NCI-H748 (cell line): ENCODE measurements around the gene NRF1.

Experiments used
- DNase-seq: peaks from one replicate; lab custom pipeline; 2025; ENCODE audit not compliant: unreplicated experiment; lab: John Stamatoyannopoulos, UW

NRF1 gene

DNA sequence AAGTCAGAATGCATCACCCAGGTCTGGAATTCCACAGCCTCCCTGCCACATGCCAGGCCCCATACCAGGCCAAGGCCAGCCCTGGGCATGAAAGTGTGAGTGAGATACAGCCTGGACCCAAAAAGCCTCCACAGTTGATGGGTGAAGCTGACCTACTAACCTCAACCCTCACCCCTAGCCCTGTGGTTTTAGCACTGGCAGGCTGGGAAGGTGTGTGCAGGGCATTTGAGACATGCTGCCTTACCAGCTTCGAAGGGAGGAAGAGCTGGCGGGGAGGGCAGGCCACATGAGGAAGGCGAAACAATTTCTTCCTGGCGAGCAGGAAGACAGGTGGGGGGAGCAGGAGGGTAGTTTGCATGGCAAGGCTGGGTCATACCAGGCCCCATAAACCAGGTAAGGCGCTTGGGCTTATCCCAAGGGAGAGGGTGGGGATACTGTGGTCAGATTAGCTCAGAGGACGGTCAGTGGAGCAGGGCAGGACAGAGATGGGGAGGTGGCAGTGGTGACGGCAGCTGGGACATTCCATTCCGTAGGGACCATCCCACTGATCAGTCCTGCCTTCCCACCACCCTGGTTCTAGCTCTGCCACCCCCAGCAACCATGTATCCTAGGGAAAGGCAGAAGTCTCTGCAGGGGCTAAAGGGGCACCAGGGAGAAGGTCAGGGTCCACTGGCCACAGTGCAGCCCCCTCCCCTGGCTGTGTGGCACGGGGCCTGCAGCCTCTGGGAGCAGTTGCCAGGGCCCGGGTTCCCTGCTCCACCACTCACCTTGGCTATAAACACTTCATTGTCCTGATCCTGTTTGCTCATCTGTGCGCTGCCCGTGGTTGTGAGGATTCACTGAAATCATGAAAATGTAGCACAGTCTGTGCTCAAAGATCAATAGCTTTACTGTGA is 155.8 kb downstream of the NRF1 start:
- DNase-seq: no peak

DNA sequence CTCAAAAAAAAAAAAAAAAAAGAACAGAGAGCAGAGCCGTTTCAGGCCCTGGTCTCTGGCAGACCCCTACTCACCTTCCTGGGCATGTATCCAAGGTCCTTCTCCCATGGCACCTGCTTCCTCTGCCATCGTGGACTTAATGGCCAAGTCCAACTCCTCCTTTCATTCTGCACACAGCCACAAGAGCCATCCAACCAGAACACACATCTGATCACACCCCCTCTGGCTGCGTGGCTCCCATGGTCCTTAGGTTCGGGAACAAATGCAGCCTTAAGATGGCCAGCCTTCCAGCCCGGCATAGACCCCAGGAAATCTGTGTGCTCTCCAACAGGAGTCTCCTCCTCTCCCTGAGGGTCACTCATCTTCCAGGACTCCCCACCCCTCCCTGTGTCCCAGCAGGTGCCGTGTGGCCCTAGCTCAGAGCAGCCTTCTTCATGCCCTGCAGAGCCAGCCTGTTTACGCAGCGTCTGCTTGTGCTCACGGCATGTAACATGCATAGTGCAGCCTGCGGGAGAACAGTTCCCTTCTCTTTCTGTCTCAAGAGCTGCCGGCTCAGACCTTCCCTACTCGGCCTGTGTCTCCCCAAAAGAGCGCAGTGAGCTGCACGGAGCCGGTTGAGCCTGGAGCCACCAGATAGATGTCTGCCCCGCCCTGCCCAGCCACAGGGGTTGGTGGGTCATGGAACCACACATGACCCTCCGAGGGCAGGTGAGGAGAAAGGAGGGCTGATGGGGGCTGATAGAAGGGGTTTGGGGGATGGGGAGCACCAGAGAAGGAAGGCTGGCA is 157.3 kb downstream of the NRF1 start:
- DNase-seq: no peak

- no peak for DNase-seq
Observed at GRCh38 chr7:129769400-129769774, 157.9 kb downstream of the NRF1 start.

DNA sequence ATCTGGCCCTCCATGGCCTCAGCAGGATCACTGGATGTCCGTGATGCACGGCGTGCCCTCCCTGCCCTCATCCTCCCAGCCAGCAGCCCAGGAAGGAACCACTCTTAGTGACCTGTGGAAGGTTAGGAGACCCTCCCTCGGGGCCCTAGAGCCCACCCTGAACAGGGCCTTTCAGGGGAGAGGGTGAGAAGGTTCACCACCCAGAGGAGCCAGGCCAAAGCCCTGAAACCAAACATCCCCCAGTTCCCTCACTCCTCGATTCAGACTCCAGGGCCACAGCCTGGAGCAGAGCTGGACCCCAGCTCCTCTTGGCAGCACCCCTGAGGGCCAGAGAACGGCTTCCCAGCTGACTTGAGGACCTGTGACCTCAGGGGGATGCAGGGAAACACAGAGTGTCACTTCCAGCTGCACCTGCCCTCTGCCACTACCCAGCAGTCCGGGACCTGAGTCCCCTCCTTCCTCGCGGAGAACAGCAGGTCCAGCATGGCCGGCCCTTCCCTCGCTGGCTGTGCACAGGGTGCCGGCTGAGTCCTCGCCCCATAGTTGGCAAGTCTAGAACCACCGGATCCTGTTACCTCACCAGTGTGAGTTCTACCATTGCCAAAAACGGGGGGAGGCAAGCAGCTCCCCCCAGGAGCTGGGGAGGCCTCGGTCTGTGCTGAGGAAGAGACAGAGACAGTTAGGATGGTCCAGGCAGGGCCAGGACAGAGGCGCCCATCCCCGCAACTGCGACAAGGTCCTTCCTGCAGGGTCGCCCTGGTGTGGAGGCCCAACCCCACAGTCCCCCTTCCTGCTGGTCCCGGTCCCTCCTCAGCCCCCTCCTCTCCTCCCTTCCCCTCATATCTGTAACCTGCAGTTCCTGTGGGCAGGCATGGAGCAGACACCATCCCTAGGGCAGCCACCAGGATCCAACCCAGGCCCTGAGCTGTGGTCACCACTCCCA is 158.6 kb downstream of the NRF1 start:
- DNase-seq: no peak

GRCh38 chr7:129771201-129771927 is 159.8 kb downstream of the NRF1 start:
- DNase-seq: no peak

- DNase-seq: no peak
Observed at GRCh38 chr7:129771928-129772479, 160.5 kb downstream of the NRF1 start.

DNA sequence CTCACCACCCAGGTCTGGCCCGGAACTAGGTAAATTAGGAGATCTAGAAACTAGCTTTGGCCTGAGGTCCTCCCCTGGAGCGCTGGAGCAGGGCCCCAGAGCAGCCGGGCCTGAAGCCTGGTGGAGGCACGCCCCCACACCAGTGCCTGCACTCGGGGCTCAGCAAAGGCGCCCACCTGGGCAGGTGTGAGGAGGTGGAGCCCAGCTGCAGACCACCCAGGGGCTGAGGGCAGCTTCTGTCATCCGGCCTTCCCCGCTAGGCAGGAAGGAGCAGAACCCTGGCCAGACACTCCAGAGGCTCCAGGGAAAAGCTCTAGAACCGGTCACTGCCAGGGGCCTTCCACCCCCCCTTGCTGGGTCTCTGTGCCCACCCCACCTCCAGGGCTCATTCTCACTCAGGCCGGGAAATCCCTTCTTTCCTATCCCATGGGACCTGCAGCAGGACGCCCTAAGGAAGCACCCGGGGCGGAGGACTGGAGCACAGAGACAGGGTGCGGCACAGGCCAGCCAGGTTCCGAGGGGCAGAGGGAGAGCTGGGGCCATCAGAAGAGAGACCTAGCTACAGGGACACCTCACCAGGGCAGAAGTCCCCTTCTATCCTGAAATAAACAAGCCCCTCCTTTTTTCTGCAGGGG is 161.2 kb downstream of the NRF1 start:
- no peak for DNase-seq

- DNase-seq: no peak
Observed at GRCh38 chr7:129773328-129773731, 161.8 kb downstream of the NRF1 start.

DNA sequence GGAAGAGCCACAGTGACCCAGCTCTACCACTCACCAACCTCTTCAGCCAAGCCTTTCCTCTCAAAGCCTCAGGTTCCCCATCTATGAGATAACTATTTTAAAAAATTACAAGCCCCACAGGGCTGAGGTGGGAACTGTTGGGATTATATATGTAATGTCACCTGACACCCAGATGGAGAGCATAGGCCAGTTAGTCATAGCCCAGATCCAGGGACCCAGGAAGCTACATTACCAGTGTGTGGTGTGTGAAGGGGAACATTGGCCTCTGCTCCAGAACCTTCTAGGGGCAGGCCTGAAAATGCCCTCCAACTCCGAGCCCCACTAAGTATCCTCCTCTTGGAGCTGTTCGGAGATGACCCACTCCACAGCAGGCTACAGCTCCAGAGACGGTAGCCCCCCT is 162.4 kb downstream of the NRF1 start:
- DNase-seq: no peak

GRCh38 chr7:129774359-129774758 is 162.8 kb downstream of the NRF1 start:
- no peak for DNase-seq

DNA sequence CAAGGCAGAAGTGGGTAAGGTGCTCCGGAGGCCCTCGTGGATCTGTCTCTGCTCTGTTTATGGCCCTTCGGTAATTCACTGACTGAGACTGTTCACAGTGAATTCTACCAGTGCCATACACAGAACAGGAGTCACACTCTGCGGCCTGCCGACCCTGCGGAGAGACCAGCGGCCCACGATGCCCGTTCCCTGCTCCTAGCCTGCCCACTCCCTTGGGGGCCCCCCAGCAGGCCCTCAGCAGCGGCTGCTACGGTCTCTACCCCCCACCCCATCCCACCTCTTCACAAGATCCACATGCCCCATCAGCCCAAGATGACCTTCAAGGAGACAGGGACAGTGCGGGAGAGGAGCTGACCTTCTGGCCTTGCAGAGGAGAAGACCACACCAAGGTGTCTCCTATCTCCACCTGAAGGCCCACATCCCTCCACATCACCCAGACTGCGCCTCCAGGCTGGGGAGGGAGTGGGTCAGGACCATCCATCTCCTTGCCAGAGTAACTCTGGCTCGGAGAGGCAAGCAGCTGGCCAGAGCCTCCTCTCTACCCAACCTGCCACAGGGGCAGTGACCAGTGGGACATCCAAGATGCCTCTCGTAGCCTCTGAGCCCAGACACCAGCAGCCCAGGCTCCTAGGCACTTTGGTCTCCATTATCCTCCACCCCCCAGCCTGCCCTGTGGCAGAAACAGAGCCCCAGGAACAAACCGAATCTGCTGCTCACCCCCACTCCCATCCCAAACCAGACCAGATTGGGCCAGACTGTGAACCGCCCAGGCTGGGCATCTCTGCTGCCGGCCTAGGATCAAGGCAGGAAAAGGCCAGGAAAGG is 163.6 kb downstream of the NRF1 start:
- no peak for DNase-seq

- no peak for DNase-seq
Observed at GRCh38 chr7:129775695-129776361, 164.3 kb downstream of the NRF1 start.

DNA sequence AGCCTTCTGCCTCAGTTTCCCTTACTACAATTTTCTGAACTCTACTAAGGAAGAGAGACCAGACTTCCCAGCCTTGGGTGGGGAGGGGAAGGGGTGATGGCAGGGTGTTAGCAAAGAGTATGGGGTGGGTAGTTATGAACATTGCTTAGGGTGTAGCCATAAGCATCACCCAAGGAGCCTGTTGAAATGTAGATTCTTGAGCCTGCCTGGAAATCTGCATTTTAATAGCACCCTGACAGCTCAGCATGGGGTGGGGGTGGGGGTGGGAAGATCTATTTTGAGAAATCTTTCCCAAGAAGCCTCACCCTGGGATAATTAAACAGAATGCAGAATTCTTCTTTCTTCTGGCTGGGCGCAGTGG is 164.8 kb downstream of the NRF1 start:
- DNase-seq: no peak

- DNase-seq: no peak
Observed at GRCh38 chr7:129777195-129777844, 165.8 kb downstream of the NRF1 start.

GRCh38 chr7:129777993-129778769 is 166.7 kb downstream of the NRF1 start:
- peak; percentile 40 for DNase-seq

DNA sequence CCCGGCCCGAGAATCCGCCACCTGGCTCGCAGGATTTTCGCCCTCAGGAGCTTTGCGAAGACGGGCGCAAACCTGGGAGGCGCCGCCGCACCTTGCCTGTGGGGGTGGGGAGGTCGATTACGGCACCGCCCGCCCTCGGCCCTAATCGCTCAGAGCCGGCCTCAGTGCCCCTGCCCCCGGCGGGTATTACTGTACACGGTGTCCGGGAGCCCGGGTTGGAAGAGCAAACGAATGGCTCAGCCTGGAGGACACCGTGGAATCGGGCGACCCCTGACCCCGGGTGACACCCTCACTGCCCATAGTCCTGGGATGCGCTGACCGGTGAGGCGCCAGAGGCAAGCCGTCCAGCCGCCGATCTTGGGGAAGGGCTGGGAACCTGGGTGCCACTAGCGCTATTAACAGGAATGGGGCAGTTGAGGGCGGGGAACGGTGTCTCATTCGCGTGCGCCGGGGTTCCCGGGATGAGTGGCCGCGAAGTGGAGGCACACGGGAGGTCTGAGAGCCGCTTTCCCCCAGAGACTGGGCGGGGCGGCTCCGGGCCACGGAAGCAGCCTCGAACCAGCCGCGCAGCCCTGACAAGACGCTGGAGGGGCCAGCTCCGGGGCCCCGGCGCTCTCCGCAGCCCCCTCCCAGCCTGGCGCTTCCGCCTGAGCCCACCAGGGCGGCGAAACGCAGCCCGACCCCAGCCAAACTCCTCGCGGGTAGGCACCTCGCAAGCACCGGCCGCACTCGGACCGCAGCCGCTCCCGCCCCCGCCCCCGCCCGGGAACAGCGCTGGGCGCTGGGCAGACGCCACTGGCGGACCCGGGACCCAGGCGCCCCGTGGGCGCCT is 167.5 kb downstream of the NRF1 start:
- DNase-seq: peak; percentile 62
